K562 (cell line): ENCODE measurements around the gene CYB5R3. TPM values are rescaled to one million over a fixed set of nuclear protein-coding genes. Genes with fewer than 3 reads are reported as not detected.

ENCODE experiments used
- ARID2 ChIP-seq: fragments of 450-650 bp; IDR thresholded peaks from 2 replicates; pipeline ENCODE4 v1.6.1; 2017; ENCODE audit warnings: antibody characterized with exemption, mild to moderate bottlenecking
- CSDE1 ChIP-seq, 2 experiments: fragments of 450-650 bp; IDR thresholded peaks; 2 replicates each; pipeline ENCODE4 v1.6.1; 2016; ENCODE audit warnings: mild to moderate bottlenecking in 1 of 2
- FOXA3 ChIP-seq, 2 experiments: fragments of 450-650 bp in 1 of 2; sonication (generic) in 1 of 2; formaldehyde crosslinking; IDR thresholded peaks in 1 of 2; conservative IDR thresholded peaks in 1 of 2; 2 replicates each; pipeline versions ENCODE4 v1.4.0 to v1.8.0; 2020 to 2022; ENCODE audit warnings: mild to moderate bottlenecking in 2 of 2, missing genetic modification reagents in 1 of 2
- GTF2E2 ChIP-seq: fragments of 200-800 bp; sonication (Bioruptor generic); IDR thresholded peaks from 2 replicates; pipeline ENCODE4 v1.6.1; 2016; ENCODE audit warnings: missing genetic modification characterization, missing compliant biosample characterization
- HOMEZ ChIP-seq: fragments of 250-450 bp; sonication (Bioruptor Pico); IDR thresholded peaks from 2 replicates; pipeline ENCODE4 v1.4.0; 2020; ENCODE audit warnings: mild to moderate bottlenecking, moderate library complexity
- JUNB ChIP-seq: fragments of 450-650 bp; formaldehyde crosslinking; conservative IDR thresholded peaks from 2 replicates; pipeline ENCODE4 v1.4.0; 2020; ENCODE audit warnings: mild to moderate bottlenecking
- NR0B1 ChIP-seq: fragments of 450-650 bp; IDR thresholded peaks from one replicate; pipeline ENCODE4 v1.6.1; 2018; ENCODE audit warnings: mild to moderate bottlenecking, moderate library complexity; ENCODE audit not compliant: partially characterized antibody
- PRDM10 ChIP-seq: fragments of 450-650 bp; IDR thresholded peaks from 2 replicates; pipeline ENCODE4 v1.6.1; 2018; ENCODE audit not compliant: partially characterized antibody
- SMARCA5 ChIP-seq: fragments of 450-650 bp; IDR thresholded peaks from 2 replicates; pipeline ENCODE4 v1.6.1; 2016
- TEAD4 ChIP-seq, 2 experiments: sonication (generic) in 1 of 2; formaldehyde crosslinking in 1 of 2; IDR thresholded peaks; 2 replicates each; pipeline versions ENCODE4 v1.6.1 to v1.8.0; 2012 to 2022; ENCODE audit warnings: borderline replicate concordance in 1 of 2, inconsistent platforms in 1 of 2, low read length in 1 of 2, mild to moderate bottlenecking in 1 of 2, missing genetic modification reagents in 1 of 2
- ZNF217 ChIP-seq: sonication (generic); formaldehyde crosslinking; IDR thresholded peaks from 2 replicates; pipeline ENCODE4 v1.8.0; 2022; ENCODE audit warnings: mild to moderate bottlenecking, missing genetic modification reagents
- ZNF239 ChIP-seq: fragments of 250-450 bp; sonication (Bioruptor Pico); IDR thresholded peaks from 2 replicates; pipeline ENCODE4 v1.4.0; 2020; ENCODE audit warnings: mild to moderate bottlenecking
- ZNF609 ChIP-seq: sonication (generic); formaldehyde crosslinking; IDR thresholded peaks from 2 replicates; pipeline ENCODE4 v1.8.1; 2023; ENCODE audit warnings: missing genetic modification reagents, mild to moderate bottlenecking, borderline replicate concordance
- ZNF76 ChIP-seq: fragments of 250-450 bp; sonication (Bioruptor Pico); IDR thresholded peaks from 2 replicates; pipeline ENCODE4 v1.4.0; 2020; ENCODE audit warnings: mild to moderate bottlenecking, moderate library complexity, borderline replicate concordance
- ZNF766 ChIP-seq: fragments of 200-800 bp; sonication (Bioruptor generic); conservative IDR thresholded peaks from 2 replicates; pipeline ENCODE4 v1.6.1; 2016; ENCODE audit warnings: missing genetic modification characterization, missing compliant biosample characterization
- polyA plus RNA-seq, 8 experiments: library from polyadenylated mRNA; depleted of rRNA in 4 of 8; stranded (reverse) in 5 of 8; unstranded in 3 of 8; fragments of >200 nt; fragmentation: Nextera tagmentation in 2 of 8; fragmentation: Illumina TruSeq in 1 of 8; extraction: Ambion mirVana in 2 of 8; extraction: Trizol in 1 of 8; gene quantifications; 2 replicates each; pipeline versions ENCODE4 v1.2.1 to v1.2.3, GENCODE V29; 2011 to 2014; ENCODE audit warnings: inconsistent platforms in 1 of 8, missing spikeins in 1 of 8
- total RNA-seq, 7 experiments: library from RNA; depleted of rRNA in 6 of 7; stranded (reverse); fragments of >200 nt in 6 of 7; fragmentation: Illumina TruSeq in 2 of 7; extraction: Trizol in 2 of 7; gene quantifications; 2 replicates each; pipeline versions ENCODE4 v1.2.1 to v1.2.3, GENCODE V29; 2011 to 2021; ENCODE audit warnings: low replicate concordance in 1 of 7

The CYB5R3 gene
- total and polyA plus RNA-seq, 9 of the 15 experiments (the other 6 are each of a cell fraction or from before 2014, with no cell fraction given), result 1.4 to 66.8 (median 23.4) TPM

GRCh38 chr22:42614312-42615091 lies 34.7 kb downstream of the CYB5R3 start, which contains the start of gene POLDIP3 (continued):
- TF ChIP-seq ZNF609 (CRISPR knock-in tag) (no peak), ZNF76 (no peak), ARID2 (no peak), SMARCA5 (no peak), HOMEZ (CRISPR knock-in tag) (no peak), ZNF766 (CRISPR knock-in tag) (no peak), ZNF239 (CRISPR knock-in tag) (no peak), FOXA3 (CRISPR knock-in tag; conservative IDR thresholded peaks at IDR 0.05 in 1 of 2, IDR thresholded peaks at IDR 0.05 in 1 of 2) (no peak), NR0B1 (no peak), PRDM10 (no peak), CSDE1 (IDR thresholded peaks at IDR 0.05) (no peak), JUNB (CRISPR knock-in tag) (no peak), TEAD4 (IDR thresholded peaks at IDR 0.05; ENCODE audit: low read length) (no peak), TEAD4 (CRISPR knock-in tag; IDR thresholded peaks at IDR 0.05; ENCODE audit: borderline replicate concordance) (no peak), ZNF217 (CRISPR knock-in tag) (no peak), GTF2E2 (tag) (no peak)
